H9 (cell line): Measurements from ENCODE around the gene RAPGEF6. TPM values are rescaled to one million over a fixed set of nuclear protein-coding genes. Genes with fewer than 3 reads are reported as not detected.

ENCODE experiments used
- DNase-seq: peaks from one replicate; pipeline ENCODE4 v3.0.0-alpha.2; 2017
- H2AFZ ChIP-seq: one replicate; pipeline ENCODE4 v1.6.1; 2013; ENCODE audit warnings: mild to moderate bottlenecking, low read length, control low read depth, moderate library complexity
- H2AK5ac ChIP-seq: 2 replicates; pipeline ENCODE4 v1.6.1; 2013; ENCODE audit warnings: low read length, control low read depth, mixed read lengths; ENCODE audit not compliant: insufficient read length
- H2BK120ac ChIP-seq: one replicate; pipeline ENCODE4 v1.6.1; 2013; ENCODE audit warnings: low read depth, mild to moderate bottlenecking, low read length, control low read depth, inconsistent platforms; ENCODE audit not compliant: poor library complexity, severe bottlenecking
- H2BK12ac ChIP-seq: 2 replicates; pipeline ENCODE4 v1.6.1; 2013; ENCODE audit warnings: low read length, control low read depth, mixed read lengths, low read depth; ENCODE audit not compliant: insufficient read length
- H2BK15ac ChIP-seq: 2 replicates; pipeline ENCODE4 v1.6.1; 2013; ENCODE audit warnings: low read depth, low read length, control low read depth
- H2BK20ac ChIP-seq: one replicate; pipeline ENCODE4 v1.6.1; 2013; ENCODE audit warnings: low read depth, mild to moderate bottlenecking, low read length, control low read depth, inconsistent platforms; ENCODE audit not compliant: poor library complexity, severe bottlenecking
- H2BK5ac ChIP-seq: 2 replicates; pipeline ENCODE4 v1.6.1; 2013; ENCODE audit warnings: low read length, control low read depth, mixed read lengths; ENCODE audit not compliant: insufficient read length
- H3K14ac ChIP-seq: 2 replicates; pipeline ENCODE4 v1.6.1; 2013; ENCODE audit warnings: low read length, control low read depth; ENCODE audit not compliant: insufficient read depth
- H3K18ac ChIP-seq: 2 replicates; pipeline ENCODE4 v1.6.1; 2013; ENCODE audit warnings: low read depth, mild to moderate bottlenecking, mixed read lengths, low read length, control low read depth; ENCODE audit not compliant: insufficient read length
- H3K23ac ChIP-seq: 2 replicates; pipeline ENCODE4 v1.6.1; 2013; ENCODE audit warnings: low read length, control low read depth, mixed read lengths, low read depth; ENCODE audit not compliant: insufficient read length
- H3K23me2 ChIP-seq: 2 replicates; pipeline ENCODE4 v1.6.1; 2013; ENCODE audit warnings: low read depth, mild to moderate bottlenecking, mixed read lengths, low read length, control low read depth; ENCODE audit not compliant: insufficient read length, poor library complexity, severe bottlenecking
- H3K27ac ChIP-seq: 2 replicates; pipeline ENCODE4 v1.5.1; 2013; ENCODE audit warnings: low read length, control low read depth, mixed read lengths, low read depth; ENCODE audit not compliant: insufficient read length
- H3K27me3 ChIP-seq: 2 replicates; pipeline ENCODE4 v1.6.1; 2013; ENCODE audit warnings: low read length, control low read depth, inconsistent platforms; ENCODE audit not compliant: insufficient read depth
- H3K4ac ChIP-seq: 2 replicates; pipeline ENCODE4 v1.6.1; 2013; ENCODE audit warnings: low read depth, mild to moderate bottlenecking, control low read depth, inconsistent platforms, low read length, moderate library complexity
- H3K4me1 ChIP-seq: 2 replicates; pipeline ENCODE4 v1.6.1; 2013; ENCODE audit warnings: low read length, control low read depth, inconsistent platforms; ENCODE audit not compliant: insufficient read depth
- H3K4me2 ChIP-seq: 2 replicates; pipeline ENCODE4 v1.6.1; 2013; ENCODE audit warnings: low read length, control low read depth, mixed read lengths; ENCODE audit not compliant: insufficient read length, insufficient read depth
- H3K56ac ChIP-seq: 2 replicates; pipeline ENCODE4 v1.6.1; 2013; ENCODE audit warnings: low read depth, mild to moderate bottlenecking, mixed read lengths, low read length, control low read depth; ENCODE audit not compliant: insufficient read length
- H3K79me1 ChIP-seq: 2 replicates; pipeline ENCODE4 v1.6.1; 2013; ENCODE audit warnings: low read depth, mild to moderate bottlenecking, moderate library complexity, low read length, control low read depth, inconsistent platforms; ENCODE audit not compliant: insufficient read depth, poor library complexity, severe bottlenecking
- H3K79me2 ChIP-seq: 2 replicates; pipeline ENCODE4 v1.6.1; 2013; ENCODE audit warnings: low read length, control low read depth, inconsistent platforms; ENCODE audit not compliant: insufficient read depth
- H3K9ac ChIP-seq: 2 replicates; pipeline ENCODE4 v1.6.1; 2013; ENCODE audit warnings: low read length, control low read depth, mixed read lengths; ENCODE audit not compliant: insufficient read length; ENCODE audit errors: extremely low read depth
- H3K9me3 ChIP-seq: one replicate; pipeline ENCODE4 v1.6.1; 2013; ENCODE audit warnings: low read depth, low read length, inconsistent platforms; ENCODE audit not compliant: control insufficient read depth
- H3T11ph ChIP-seq: one replicate; pipeline ENCODE4 v1.6.1; 2013; ENCODE audit warnings: mild to moderate bottlenecking, low read length, control low read depth, inconsistent platforms
- H4K20me1 ChIP-seq: one replicate; pipeline ENCODE4 v1.6.1; 2013; ENCODE audit not compliant: control insufficient read depth, insufficient read length, insufficient read depth
- H4K5ac ChIP-seq: 2 replicates; pipeline ENCODE4 v1.6.1; 2013; ENCODE audit warnings: low read depth, mild to moderate bottlenecking, mixed read lengths, low read length, control low read depth; ENCODE audit not compliant: insufficient read length
- H4K8ac ChIP-seq: replicated peaks from 2 replicates; pipeline ENCODE4 v1.6.1; 2013; ENCODE audit warnings: low read length, control low read depth, mixed read lengths, low read depth; ENCODE audit not compliant: insufficient read length
- H4K91ac ChIP-seq: 2 replicates; pipeline ENCODE4 v1.6.1; 2013; ENCODE audit warnings: low read depth, mild to moderate bottlenecking, moderate library complexity, mixed read lengths, low read length, control low read depth; ENCODE audit not compliant: insufficient read length
- H3K27ac Mint-ChIP-seq, 3 experiments: 2 replicates in 2 of 3; 3 replicates in 1 of 3; pipeline ENCODE4 v1.8.0; 2020 to 2021; ENCODE audit warnings: mixed read lengths in 3 of 3, mild to moderate bottlenecking in 1 of 3, moderate library complexity in 1 of 3
- H3K27me3 Mint-ChIP-seq: 2 replicates; pipeline ENCODE4 v1.8.0; 2021; ENCODE audit warnings: low read depth, mild to moderate bottlenecking, moderate library complexity, mixed read lengths
- H3K36me3 Mint-ChIP-seq, 3 experiments: 2 replicates in 2 of 3; 3 replicates in 1 of 3; pipeline ENCODE4 v1.8.0; 2020 to 2021; ENCODE audit warnings: low read depth in 3 of 3, mixed read lengths in 3 of 3; ENCODE audit not compliant: insufficient read depth in 1 of 3
- H3K4me1 Mint-ChIP-seq, 2 experiments: 2 replicates each; pipeline ENCODE4 v1.8.0; 2020; ENCODE audit warnings: mixed read lengths in 2 of 2
- H3K4me3 Mint-ChIP-seq, 2 experiments: 2 replicates in 1 of 2; 3 replicates in 1 of 2; pipeline ENCODE4 v1.8.0; 2020 to 2021; ENCODE audit warnings: mild to moderate bottlenecking in 2 of 2, mixed read lengths in 2 of 2, moderate library complexity in 1 of 2
- H3K9me3 Mint-ChIP-seq, 2 experiments: 2 replicates in 1 of 2; 3 replicates in 1 of 2; pipeline ENCODE4 v1.8.0; 2020; ENCODE audit warnings: mild to moderate bottlenecking in 2 of 2, mixed read lengths in 2 of 2, moderate library complexity in 1 of 2
- WGBS: extraction: QIAGEN DNeasy Blood & Tissue Kit; methylation state at CpG from one replicate; pipeline ENCODE4 v1.1.7; 2013; ENCODE audit warnings: missing lambda C conversion rate, low lambda C conversion rate, mixed read lengths; ENCODE audit not compliant: insufficient read length; ENCODE audit errors: extremely low coverage; 5-methylcytosine and 5-hydroxymethylcytosine counted together
- total RNA-seq: library from RNA; stranded (reverse); gene quantifications from 2 replicates; pipeline ENCODE4 v1.2.1, GENCODE V29; 2021
- TF ChIP-seq, protein P1 (sequence below): fragments of 200-600 bp; sonication (generic); conservative IDR thresholded peaks from 3 replicates; pipeline ENCODE4 v1.8.0; 2021; ENCODE audit warnings: antibody characterized with exemption, mild to moderate bottlenecking

The RAPGEF6 gene
- total RNA-seq, 1 experiment from 2014 or later, result 19.7 TPM

GRCh38 chr5:131571669-131572168 is 63.3 kb downstream of the RAPGEF6 start:
- Histone ChIP-seq H3K56ac (no peak overlapping the region), H3K18ac (no peak overlapping the region), H4K8ac (no peak overlapping the region), H3K14ac (no peak overlapping the region), H3K9ac (no peak overlapping the region), H4K5ac (no peak overlapping the region), H3K23ac (no peak overlapping the region), H2BK5ac (no peak overlapping the region), H2AK5ac (no peak overlapping the region), H4K91ac (no peak overlapping the region), H3K79me1 (no peaks in the 10 kb centered on the region), H3T11ph (no peak overlapping the region), H2BK15ac (no peak overlapping the region), H3K4me2 (no peak overlapping the region), H3K9me3 (no peaks in the 10 kb centered on the region), H3K27me3 (no peaks in the 10 kb centered on the region), H2BK12ac (no peak overlapping the region), H2BK120ac (no peak overlapping the region), H3K23me2 (no peaks in the 10 kb centered on the region), H3K4ac (no peak overlapping the region), H3K27ac (no peak overlapping the region), H4K20me1 (no peaks in the 10 kb centered on the region), H2BK20ac (no peak overlapping the region), H3K79me2 (no peaks in the 10 kb centered on the region; the same call in 1 of the 2 replicates), H3K4me1 (no peaks in the 10 kb centered on the region), H2AFZ (no peak overlapping the region)
- Mint-ChIP-seq H3K27ac (no peak overlapping the region), H3K4me1 (peaks cover 2% of the 10 kb centered on the region in 2 experiments; a peak in 1 of 4 replicates), H3K27me3 (no peaks in the 10 kb centered on the region), H3K36me3 (peaks cover 4 to 15% (median 6%) of the 10 kb centered on the region in 3 experiments; a peak in 5 of 7 replicates), H3K4me3 (no peak overlapping the region), H3K9me3 (peaks cover 2 to 4% of the 10 kb centered on the region in 2 experiments; a peak in 4 of 5 replicates)
- WGBS, result no CpG with 5 or more reads among the region's 9 CpGs
- DNase-seq, result no peak
- TF ChIP-seq, protein P1, sequence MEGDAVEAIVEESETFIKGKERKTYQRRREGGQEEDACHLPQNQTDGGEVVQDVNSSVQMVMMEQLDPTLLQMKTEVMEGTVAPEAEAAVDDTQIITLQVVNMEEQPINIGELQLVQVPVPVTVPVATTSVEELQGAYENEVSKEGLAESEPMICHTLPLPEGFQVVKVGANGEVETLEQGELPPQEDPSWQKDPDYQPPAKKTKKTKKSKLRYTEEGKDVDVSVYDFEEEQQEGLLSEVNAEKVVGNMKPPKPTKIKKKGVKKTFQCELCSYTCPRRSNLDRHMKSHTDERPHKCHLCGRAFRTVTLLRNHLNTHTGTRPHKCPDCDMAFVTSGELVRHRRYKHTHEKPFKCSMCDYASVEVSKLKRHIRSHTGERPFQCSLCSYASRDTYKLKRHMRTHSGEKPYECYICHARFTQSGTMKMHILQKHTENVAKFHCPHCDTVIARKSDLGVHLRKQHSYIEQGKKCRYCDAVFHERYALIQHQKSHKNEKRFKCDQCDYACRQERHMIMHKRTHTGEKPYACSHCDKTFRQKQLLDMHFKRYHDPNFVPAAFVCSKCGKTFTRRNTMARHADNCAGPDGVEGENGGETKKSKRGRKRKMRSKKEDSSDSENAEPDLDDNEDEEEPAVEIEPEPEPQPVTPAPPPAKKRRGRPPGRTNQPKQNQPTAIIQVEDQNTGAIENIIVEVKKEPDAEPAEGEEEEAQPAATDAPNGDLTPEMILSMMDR, result no peak
